HEK293 (cell line): ENCODE results near the gene NT5DC4.

Source experiments
- CTCF ChIA-PET: fragments of 350-600 bp; formaldehyde crosslinking; extraction: SDS; loops from one replicate; lab custom pipeline; 2021; ENCODE audit warnings: antibody characterized with exemption; lab: Yijun Ruan, JAX
- POLR2A ChIA-PET: fragments of 300-600 bp; formaldehyde crosslinking; extraction: SDS; loops from one replicate; lab custom pipeline; 2020; ENCODE audit warnings: antibody characterized with exemption, inconsistent platforms; lab: Yijun Ruan, JAX
- H3K27ac ChIP-seq: fragments of 200-500 bp; sonication (Bioruptor generic); 2 replicates; pipeline ENCODE4 v1.5.1; 2014; ENCODE audit warnings: low read depth, low read length, control low read depth, inconsistent platforms; ENCODE audit errors: extremely low read depth
- H3K36me3 ChIP-seq, 2 experiments: fragments of 200-500 bp in 1 of 2; sonication (Bioruptor generic) in 1 of 2; 1 replicate in 1 of 2; 2 replicates in 1 of 2; pipeline ENCODE4 v1.5.1; 2014 to 2017; ENCODE audit warnings: inconsistent platforms in 2 of 2, low read length in 2 of 2; ENCODE audit not compliant: control insufficient read depth in 2 of 2, insufficient read depth in 1 of 2
- H3K4me1 ChIP-seq: fragments of 200-500 bp; sonication (Bioruptor generic); 2 replicates; pipeline ENCODE4 v1.5.1; 2014; ENCODE audit warnings: mild to moderate bottlenecking, low read length, inconsistent platforms; ENCODE audit not compliant: control insufficient read depth, insufficient read depth
- H3K4me3 ChIP-seq: 2 replicates; pipeline ENCODE4 v1.5.1; 2011; ENCODE audit warnings: low read depth, mild to moderate bottlenecking, control low read depth, low read length, moderate library complexity
- H3K9me3 ChIP-seq: fragments of 200-500 bp; sonication (Bioruptor generic); 2 replicates; pipeline ENCODE4 v1.5.1; 2014; ENCODE audit warnings: low read depth, low read length, inconsistent platforms; ENCODE audit not compliant: control insufficient read depth, insufficient read depth
- BCL6B ChIP-seq: fragments of 450-650 bp; formaldehyde crosslinking; IDR thresholded peaks from 2 replicates; pipeline ENCODE4 v1.5.1; 2017; ENCODE audit warnings: missing biosample characterization, missing genetic modification characterization
- EGR2 ChIP-seq: fragments of 450-650 bp; formaldehyde crosslinking; IDR thresholded peaks from 2 replicates; pipeline ENCODE4 v1.5.1; 2016; ENCODE audit warnings: low read depth, missing biosample characterization, missing genetic modification characterization
- KLF9 ChIP-seq: fragments of 450-650 bp; formaldehyde crosslinking; IDR thresholded peaks from 2 replicates; pipeline ENCODE4 v1.5.1; 2016; ENCODE audit warnings: missing biosample characterization, missing genetic modification characterization, low read depth
- SP2 ChIP-seq: fragments of 450-650 bp; formaldehyde crosslinking; IDR thresholded peaks from 2 replicates; pipeline ENCODE4 v1.5.1; 2016; ENCODE audit warnings: missing biosample characterization, missing genetic modification characterization
- ZBTB10 ChIP-seq: fragments of 450-650 bp; formaldehyde crosslinking; IDR thresholded peaks from 2 replicates; pipeline ENCODE4 v1.5.1; 2016; ENCODE audit warnings: missing biosample characterization, missing genetic modification characterization
- ZNF121 ChIP-seq: fragments of 450-650 bp; formaldehyde crosslinking; IDR thresholded peaks from 2 replicates; pipeline ENCODE4 v1.5.1; 2016; ENCODE audit warnings: missing biosample characterization, missing genetic modification characterization
- ZNF155 ChIP-seq: fragments of 450-650 bp; formaldehyde crosslinking; IDR thresholded peaks from 2 replicates; pipeline ENCODE4 v1.5.1; 2016; ENCODE audit warnings: missing biosample characterization, missing genetic modification characterization
- ZNF23 ChIP-seq: fragments of 450-650 bp; formaldehyde crosslinking; IDR thresholded peaks from 2 replicates; pipeline ENCODE4 v1.5.1; 2016; ENCODE audit warnings: missing biosample characterization, missing genetic modification characterization, borderline replicate concordance
- ZNF624 ChIP-seq: fragments of 450-650 bp; formaldehyde crosslinking; IDR thresholded peaks from 2 replicates; pipeline ENCODE4 v1.5.1; 2017; ENCODE audit warnings: missing biosample characterization, missing genetic modification characterization
- ZNF76 ChIP-seq: fragments of 450-650 bp; formaldehyde crosslinking; IDR thresholded peaks from 2 replicates; pipeline ENCODE4; 2016; ENCODE audit warnings: low read depth, missing biosample characterization, missing genetic modification characterization, borderline replicate concordance
- ZNF776 ChIP-seq: fragments of 450-650 bp; formaldehyde crosslinking; IDR thresholded peaks from 2 replicates; pipeline ENCODE4 v1.5.0; 2017; ENCODE audit warnings: missing biosample characterization, missing genetic modification characterization, borderline replicate concordance
- TF ChIP-seq, protein P1 (sequence below): fragments of 450-650 bp; formaldehyde crosslinking; IDR thresholded peaks from 2 replicates; pipeline ENCODE4 v1.5.1; 2016; ENCODE audit warnings: missing biosample characterization, missing genetic modification characterization
- TF ChIP-seq, protein P2 (sequence below): fragments of 450-650 bp; formaldehyde crosslinking; IDR thresholded peaks from 2 replicates; pipeline ENCODE4 v1.5.1; 2016; ENCODE audit warnings: missing biosample characterization, missing genetic modification characterization

NT5DC4 gene

DNA sequence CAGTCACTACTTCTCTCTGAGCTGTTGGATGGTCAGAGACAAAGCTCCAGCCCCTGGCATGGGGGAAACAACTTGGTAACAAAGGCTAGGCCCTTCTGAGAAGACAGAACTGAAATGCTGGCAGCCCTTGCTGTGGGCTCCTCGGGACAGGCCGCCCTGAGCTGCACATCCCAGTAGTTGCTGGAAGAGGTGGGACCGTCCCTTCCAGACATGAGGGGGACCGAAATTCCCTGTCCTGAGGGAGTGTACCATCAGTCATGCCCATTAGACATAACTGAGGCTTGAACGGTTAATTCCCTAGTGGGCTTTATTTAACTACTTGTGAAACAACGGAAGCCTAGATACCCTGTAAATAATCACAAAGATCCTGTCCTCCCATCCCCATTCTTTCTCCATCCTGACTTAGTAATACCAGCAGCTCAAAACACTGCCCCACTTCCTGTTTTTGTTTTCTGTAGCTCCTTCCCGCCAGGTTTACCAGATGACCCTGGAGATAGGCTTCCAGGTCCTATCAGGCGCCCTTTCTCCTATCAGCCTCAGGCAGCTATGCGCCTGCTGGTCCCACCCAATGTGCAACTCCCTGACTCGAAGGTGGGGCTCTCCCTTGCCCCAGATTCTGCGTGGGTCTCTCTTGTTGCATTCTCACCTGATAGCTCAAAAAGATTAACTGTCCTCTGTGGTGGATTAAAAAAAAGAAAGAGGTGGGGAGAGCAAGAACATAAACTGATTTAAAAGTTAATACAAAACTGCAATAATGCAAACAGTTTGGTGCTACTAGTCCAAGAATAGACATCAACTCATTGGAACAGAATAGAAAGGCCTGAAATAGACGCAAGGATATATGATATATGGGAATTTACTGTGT is 37.0 kb upstream of the NT5DC4 start (continued):
- TF ChIP-seq ZBTB10 (tag by site-specific recombination) (no peak), SP2 (tag by site-specific recombination) (no peak)
- TF ChIP-seq, protein P1, sequence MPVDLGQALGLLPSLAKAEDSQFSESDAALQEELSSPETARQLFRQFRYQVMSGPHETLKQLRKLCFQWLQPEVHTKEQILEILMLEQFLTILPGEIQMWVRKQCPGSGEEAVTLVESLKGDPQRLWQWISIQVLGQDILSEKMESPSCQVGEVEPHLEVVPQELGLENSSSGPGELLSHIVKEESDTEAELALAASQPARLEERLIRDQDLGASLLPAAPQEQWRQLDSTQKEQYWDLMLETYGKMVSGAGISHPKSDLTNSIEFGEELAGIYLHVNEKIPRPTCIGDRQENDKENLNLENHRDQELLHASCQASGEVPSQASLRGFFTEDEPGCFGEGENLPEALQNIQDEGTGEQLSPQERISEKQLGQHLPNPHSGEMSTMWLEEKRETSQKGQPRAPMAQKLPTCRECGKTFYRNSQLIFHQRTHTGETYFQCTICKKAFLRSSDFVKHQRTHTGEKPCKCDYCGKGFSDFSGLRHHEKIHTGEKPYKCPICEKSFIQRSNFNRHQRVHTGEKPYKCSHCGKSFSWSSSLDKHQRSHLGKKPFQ (tag by site-specific recombination): no peak

DNA sequence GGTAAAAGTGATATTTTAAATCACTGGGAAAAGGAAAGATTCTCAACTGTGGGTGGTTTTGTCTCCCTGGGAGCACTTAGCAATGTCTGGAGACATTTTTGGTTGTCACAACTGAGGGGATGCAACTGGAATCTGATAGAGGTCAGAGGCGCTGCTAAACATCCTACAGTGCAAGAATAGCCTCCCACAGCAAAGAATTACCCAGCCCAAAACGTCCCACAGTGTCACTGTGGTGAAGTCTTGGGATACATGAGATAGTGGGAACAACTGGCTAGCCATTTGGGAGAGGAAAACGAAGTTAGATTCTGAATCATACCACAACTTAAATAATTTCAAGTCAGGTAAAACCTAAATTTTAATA is 36.4 kb upstream of the NT5DC4 start:
- ChIA-PET CTCF (interaction anchor here (0.6 to 1.7 kb wide), 5 partner anchors 8 to 614 kb away, joined by 3 to 9 read pairs (median 4); no protein-coding TSS in a partner anchor), POLR2A (no interaction called here)
- no peak overlapping the region for H3K27ac ChIP-seq
- no peak for TF ChIP-seq EGR2 (tag by site-specific recombination)
- TF ChIP-seq ZNF624 (tag by site-specific recombination): no peak
- TF ChIP-seq ZNF23 (tag by site-specific recombination): no peak
- no peak for TF ChIP-seq ZNF155
- no peak for TF ChIP-seq BCL6B (tag by site-specific recombination)
- TF ChIP-seq KLF9 (tag by site-specific recombination): no peak
- TF ChIP-seq ZNF776 (tag by site-specific recombination): no peak
- H3K36me3 ChIP-seq: no peaks in the 10 kb centered on the region
- 0 out of 2 replicates have a peak, but pooled peaks cover 2% of the 10 kb centered on the region for H3K4me1 ChIP-seq
- H3K9me3 ChIP-seq: no peaks in the 10 kb centered on the region
- H3K4me3 ChIP-seq: no peak overlapping the region

GRCh38 chr2:112685271-112685884 is 35.4 kb upstream of the NT5DC4 start:
- H3K27ac ChIP-seq: no peak overlapping the region
- H3K4me3 ChIP-seq: no peak overlapping the region
- no peak for TF ChIP-seq ZNF76 (tag by site-specific recombination)
- TF ChIP-seq, protein P2, sequence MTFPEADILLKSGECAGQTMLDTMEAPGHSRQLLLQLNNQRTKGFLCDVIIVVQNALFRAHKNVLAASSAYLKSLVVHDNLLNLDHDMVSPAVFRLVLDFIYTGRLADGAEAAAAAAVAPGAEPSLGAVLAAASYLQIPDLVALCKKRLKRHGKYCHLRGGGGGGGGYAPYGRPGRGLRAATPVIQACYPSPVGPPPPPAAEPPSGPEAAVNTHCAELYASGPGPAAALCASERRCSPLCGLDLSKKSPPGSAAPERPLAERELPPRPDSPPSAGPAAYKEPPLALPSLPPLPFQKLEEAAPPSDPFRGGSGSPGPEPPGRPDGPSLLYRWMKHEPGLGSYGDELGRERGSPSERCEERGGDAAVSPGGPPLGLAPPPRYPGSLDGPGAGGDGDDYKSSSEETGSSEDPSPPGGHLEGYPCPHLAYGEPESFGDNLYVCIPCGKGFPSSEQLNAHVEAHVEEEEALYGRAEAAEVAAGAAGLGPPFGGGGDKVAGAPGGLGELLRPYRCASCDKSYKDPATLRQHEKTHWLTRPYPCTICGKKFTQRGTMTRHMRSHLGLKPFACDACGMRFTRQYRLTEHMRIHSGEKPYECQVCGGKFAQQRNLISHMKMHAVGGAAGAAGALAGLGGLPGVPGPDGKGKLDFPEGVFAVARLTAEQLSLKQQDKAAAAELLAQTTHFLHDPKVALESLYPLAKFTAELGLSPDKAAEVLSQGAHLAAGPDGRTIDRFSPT (tag by site-specific recombination): no peak
- peak; percentile 74; the same call in 1 of the 2 replicates for TF ChIP-seq ZNF121
- ChIA-PET CTCF (interaction anchor here (0.6 to 1.5 kb wide), 7 partner anchors 17 to 613 kb away, joined by 3 to 4 read pairs (median 3); no protein-coding TSS in a partner anchor), POLR2A (no interaction called here)
- no peaks in the 10 kb centered on the region for H3K9me3 ChIP-seq
- H3K36me3 ChIP-seq: no peaks in the 10 kb centered on the region
- H3K4me1 ChIP-seq: 0 out of 2 replicates have a peak, but pooled peaks cover 2% of the 10 kb centered on the region
